ENCODE measurements around the gene DSCAM.

DSCAM gene

GRCh38 chr21:40575976-40576375 is 271.0 kb downstream of the DSCAM start:
- Histone ChIP-seq H3K9ac (ENCODE audit: low read length in 5 of 5) (no peak overlapping the region), H3K4me1 (ENCODE audit: control insufficient read depth in 5 of 5, insufficient read depth in 5 of 5, low read length in 5 of 5) (no peaks in the 10 kb centered on the region), H3K27ac (ENCODE audit: low read depth, low read length) (no peak overlapping the region), H3K27me3 (ENCODE audit: control insufficient read depth in 5 of 5, insufficient read depth in 4 of 5, low read length in 5 of 5) (no peaks in the 10 kb centered on the region), H3K4me3 (ENCODE audit: low read depth in 1 of 5, low read length in 5 of 5) (no peak overlapping the region), H3K9me3 (ENCODE audit: control insufficient read depth in 5 of 5, low read length in 5 of 5) (no peaks in the 10 kb centered on the region), H3K36me3 (ENCODE audit: control insufficient read depth in 5 of 5, insufficient read depth in 5 of 5, low read length in 5 of 5) (no peaks in the 10 kb centered on the region)

DNA sequence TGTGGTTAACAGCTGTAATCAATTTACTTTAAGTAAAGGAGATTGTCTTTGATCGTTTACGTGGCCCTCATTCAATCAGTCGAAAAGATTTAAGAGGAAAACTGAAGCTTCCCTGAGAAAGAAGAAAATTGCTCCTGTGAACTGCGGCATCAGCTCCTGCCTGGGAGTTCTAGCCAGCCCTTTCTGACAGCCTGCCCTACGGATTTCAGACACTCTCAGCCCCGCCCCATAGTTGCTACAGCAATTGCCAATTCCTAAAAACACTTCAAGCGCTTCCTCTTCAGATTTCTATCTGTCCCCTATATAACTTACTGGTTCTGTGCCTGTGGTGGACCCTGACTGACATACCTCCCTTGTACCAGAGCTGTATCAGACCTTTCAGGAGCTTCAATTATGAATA is 277.6 kb downstream of the DSCAM start:
- Histone ChIP-seq H3K27me3 (ENCODE audit: control insufficient read depth in 5 of 5, insufficient read depth in 4 of 5, low read length in 5 of 5) (peaks cover 0 to 4% (median 0%) of the 10 kb centered on the region in 5 donors), H3K4me1 (ENCODE audit: control insufficient read depth in 5 of 5, insufficient read depth in 5 of 5, low read length in 5 of 5) (peaks cover 0 to 3% (median 0%) of the 10 kb centered on the region in 5 donors), H3K9ac (ENCODE audit: low read length in 5 of 5) (no peak overlapping the region), H3K4me3 (ENCODE audit: low read depth in 1 of 5, low read length in 5 of 5) (no peak overlapping the region), H3K36me3 (ENCODE audit: control insufficient read depth in 5 of 5, insufficient read depth in 5 of 5, low read length in 5 of 5) (no peaks in the 10 kb centered on the region), H3K27ac (ENCODE audit: low read depth, low read length) (no peak overlapping the region), H3K9me3 (ENCODE audit: control insufficient read depth in 5 of 5, low read length in 5 of 5) (peaks cover 0 to 2% (median 0%) of the 10 kb centered on the region in 5 donors)

- no peak overlapping the region for H3K9ac ChIP-seq (ENCODE audit: low read length in 5 of 5)
- H3K36me3 ChIP-seq (ENCODE audit: control insufficient read depth in 5 of 5, insufficient read depth in 5 of 5, low read length in 5 of 5), result no peaks in the 10 kb centered on the region
- H3K27me3 ChIP-seq (ENCODE audit: control insufficient read depth in 5 of 5, insufficient read depth in 4 of 5, low read length in 5 of 5), result peaks cover 0 to 4% (median 0%) of the 10 kb centered on the region in 5 donors
- no peak overlapping the region for H3K27ac ChIP-seq (ENCODE audit: low read depth, low read length)
- H3K4me3 ChIP-seq (ENCODE audit: low read depth in 1 of 5, low read length in 5 of 5), result no peak overlapping the region
- H3K4me1 ChIP-seq (ENCODE audit: control insufficient read depth in 5 of 5, insufficient read depth in 5 of 5, low read length in 5 of 5), result peaks cover 0 to 3% (median 0%) of the 10 kb centered on the region in 5 donors
- peaks cover 0 to 2% (median 0%) of the 10 kb centered on the region in 5 donors for H3K9me3 ChIP-seq (ENCODE audit: control insufficient read depth in 5 of 5, low read length in 5 of 5)
Measured at GRCh38 chr21:40568807-40569206, 278.2 kb downstream of the DSCAM start.

DNA sequence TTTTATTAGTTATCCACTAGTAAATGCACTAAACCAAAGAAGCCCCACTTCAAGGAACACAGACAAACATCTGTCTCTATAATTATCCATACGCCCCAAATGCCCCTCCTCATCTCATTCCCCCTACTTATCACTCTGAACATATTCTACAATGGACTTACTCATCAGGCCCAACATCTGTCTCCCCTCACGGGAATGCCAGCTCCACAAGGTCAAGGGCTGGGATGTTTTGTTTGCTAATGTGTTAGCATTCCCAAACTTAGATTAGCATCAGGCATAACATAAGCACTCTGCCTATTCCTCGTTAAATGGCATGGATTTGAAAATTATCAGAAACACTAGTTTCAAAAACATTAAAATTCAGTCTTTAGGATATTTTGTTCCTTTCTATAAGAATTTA is 279.5 kb downstream of the DSCAM start:
- H3K4me3 ChIP-seq (ENCODE audit: low read depth in 1 of 5, low read length in 5 of 5), result no peak overlapping the region
- H3K9me3 ChIP-seq (ENCODE audit: control insufficient read depth in 5 of 5, low read length in 5 of 5), result peaks cover 0 to 2% (median 0%) of the 10 kb centered on the region in 5 donors
- peaks cover 0 to 4% (median 0%) of the 10 kb centered on the region in 5 donors for H3K27me3 ChIP-seq (ENCODE audit: control insufficient read depth in 5 of 5, insufficient read depth in 4 of 5, low read length in 5 of 5)
- no peaks in the 10 kb centered on the region for H3K36me3 ChIP-seq (ENCODE audit: control insufficient read depth in 5 of 5, insufficient read depth in 5 of 5, low read length in 5 of 5)
- H3K4me1 ChIP-seq (ENCODE audit: control insufficient read depth in 5 of 5, insufficient read depth in 5 of 5, low read length in 5 of 5), result peaks cover 0 to 3% (median 0%) of the 10 kb centered on the region in 5 donors
- no peak overlapping the region for H3K9ac ChIP-seq (ENCODE audit: low read length in 5 of 5)
- H3K27ac ChIP-seq (ENCODE audit: low read depth, low read length), result no peak overlapping the region

DNA sequence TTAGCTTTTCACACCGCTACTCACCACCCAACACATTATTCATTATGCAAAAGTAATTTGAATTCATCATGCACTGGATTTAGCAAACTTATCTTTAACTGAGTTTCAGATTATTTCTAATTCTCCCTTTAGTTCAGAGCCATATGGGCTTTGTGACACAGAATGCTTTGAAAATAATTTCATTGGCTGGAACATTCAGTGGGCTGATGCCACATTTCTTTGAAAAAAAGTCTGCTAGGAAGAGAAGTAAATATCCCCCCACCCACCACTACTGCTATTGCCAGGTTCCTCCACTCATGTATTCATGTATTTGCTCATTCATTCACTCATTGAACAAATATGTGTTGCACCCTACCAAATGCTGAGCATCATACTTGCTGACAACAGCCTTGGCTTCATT is 280.5 kb downstream of the DSCAM start:
- H3K4me1 ChIP-seq (ENCODE audit: control insufficient read depth in 5 of 5, insufficient read depth in 5 of 5, low read length in 5 of 5), result peaks cover 0 to 3% (median 0%) of the 10 kb centered on the region in 5 donors
- peaks cover 0 to 4% (median 0%) of the 10 kb centered on the region in 5 donors for H3K27me3 ChIP-seq (ENCODE audit: control insufficient read depth in 5 of 5, insufficient read depth in 4 of 5, low read length in 5 of 5)
- no peak overlapping the region for H3K4me3 ChIP-seq (ENCODE audit: low read depth in 1 of 5, low read length in 5 of 5)
- no peak overlapping the region for H3K9ac ChIP-seq (ENCODE audit: low read length in 5 of 5)
- H3K9me3 ChIP-seq (ENCODE audit: control insufficient read depth in 5 of 5, low read length in 5 of 5), result peaks cover 0 to 2% (median 0%) of the 10 kb centered on the region in 5 donors
- H3K27ac ChIP-seq (ENCODE audit: low read depth, low read length), result no peak overlapping the region
- no peaks in the 10 kb centered on the region for H3K36me3 ChIP-seq (ENCODE audit: control insufficient read depth in 5 of 5, insufficient read depth in 5 of 5, low read length in 5 of 5)

DNA sequence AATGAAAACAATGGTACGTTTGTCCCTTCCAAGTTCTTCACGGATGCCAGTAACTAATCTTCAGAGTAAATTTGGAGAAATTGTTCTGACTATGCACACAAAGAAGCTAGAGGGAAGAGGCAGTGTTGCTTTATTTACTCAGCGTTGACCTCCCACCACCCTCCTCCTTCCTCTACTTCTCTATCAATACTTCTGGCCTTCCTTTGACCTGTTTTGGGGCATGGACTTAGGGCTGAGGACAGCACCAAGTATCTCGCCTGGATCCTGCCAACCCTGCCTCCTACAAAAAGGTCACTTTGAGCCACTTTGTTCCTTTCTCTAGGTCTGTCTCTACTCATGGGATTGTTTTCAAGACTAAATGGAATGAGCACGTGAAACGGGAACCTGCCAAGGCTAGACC is 282.6 kb downstream of the DSCAM start:
- Histone ChIP-seq H3K4me1 (ENCODE audit: control insufficient read depth in 5 of 5, insufficient read depth in 5 of 5, low read length in 5 of 5) (peaks cover 0 to 3% (median 0%) of the 10 kb centered on the region in 5 donors), H3K27ac (ENCODE audit: low read depth, low read length) (no peak overlapping the region), H3K9me3 (ENCODE audit: control insufficient read depth in 5 of 5, low read length in 5 of 5) (no peaks in the 10 kb centered on the region), H3K36me3 (ENCODE audit: control insufficient read depth in 5 of 5, insufficient read depth in 5 of 5, low read length in 5 of 5) (no peaks in the 10 kb centered on the region), H3K9ac (ENCODE audit: low read length in 5 of 5) (no peak overlapping the region), H3K4me3 (ENCODE audit: low read depth in 1 of 5, low read length in 5 of 5) (no peak overlapping the region), H3K27me3 (ENCODE audit: control insufficient read depth in 5 of 5, insufficient read depth in 4 of 5, low read length in 5 of 5) (peaks cover 0 to 4% (median 0%) of the 10 kb centered on the region in 5 donors)

DNA sequence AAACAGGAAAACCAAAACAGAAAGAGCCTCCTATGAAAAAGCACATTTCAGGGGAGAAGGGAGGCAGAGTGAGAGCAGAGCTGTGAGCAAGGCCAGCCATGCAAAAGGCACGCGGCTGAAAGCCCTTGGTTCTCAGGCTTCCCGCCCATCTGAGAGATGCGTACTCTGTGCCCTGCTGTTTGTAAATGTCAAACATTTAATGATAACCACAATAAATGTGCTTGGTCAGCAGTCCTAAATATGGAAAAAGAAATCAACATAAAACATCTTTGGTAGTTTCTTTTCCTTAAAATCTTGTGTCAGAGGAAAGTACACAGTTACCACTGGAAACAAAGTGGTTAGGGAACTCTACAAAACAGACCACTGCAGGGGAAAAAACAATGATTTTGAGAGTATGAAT is 283.1 kb downstream of the DSCAM start:
- H3K36me3 ChIP-seq (ENCODE audit: control insufficient read depth in 5 of 5, insufficient read depth in 5 of 5, low read length in 5 of 5), result no peaks in the 10 kb centered on the region
- no peak overlapping the region for H3K9ac ChIP-seq (ENCODE audit: low read length in 5 of 5)
- no peaks in the 10 kb centered on the region for H3K9me3 ChIP-seq (ENCODE audit: control insufficient read depth in 5 of 5, low read length in 5 of 5)
- peaks cover 0 to 3% (median 0%) of the 10 kb centered on the region in 5 donors for H3K4me1 ChIP-seq (ENCODE audit: control insufficient read depth in 5 of 5, insufficient read depth in 5 of 5, low read length in 5 of 5)
- H3K27ac ChIP-seq (ENCODE audit: low read depth, low read length), result no peak overlapping the region
- H3K4me3 ChIP-seq (ENCODE audit: low read depth in 1 of 5, low read length in 5 of 5), result no peak overlapping the region
- H3K27me3 ChIP-seq (ENCODE audit: control insufficient read depth in 5 of 5, insufficient read depth in 4 of 5, low read length in 5 of 5), result peaks cover 0 to 2% (median 0%) of the 10 kb centered on the region in 5 donors

GRCh38 chr21:40562242-40563002 is 284.5 kb downstream of the DSCAM start:
- H3K36me3 ChIP-seq (ENCODE audit: control insufficient read depth in 5 of 5, insufficient read depth in 5 of 5, low read length in 5 of 5), result no peaks in the 10 kb centered on the region
- peaks cover 0 to 2% (median 0%) of the 10 kb centered on the region in 5 donors for H3K27me3 ChIP-seq (ENCODE audit: control insufficient read depth in 5 of 5, insufficient read depth in 4 of 5, low read length in 5 of 5)
- no peaks in the 10 kb centered on the region for H3K9me3 ChIP-seq (ENCODE audit: control insufficient read depth in 5 of 5, low read length in 5 of 5)
- no peak overlapping the region for H3K27ac ChIP-seq (ENCODE audit: low read depth, low read length)
- no peak overlapping the region for H3K9ac ChIP-seq (ENCODE audit: low read length in 5 of 5)
- H3K4me1 ChIP-seq (ENCODE audit: control insufficient read depth in 5 of 5, insufficient read depth in 5 of 5, low read length in 5 of 5), result peaks cover 0 to 3% (median 0%) of the 10 kb centered on the region in 5 donors
- H3K4me3 ChIP-seq (ENCODE audit: low read depth in 1 of 5, low read length in 5 of 5), result no peak overlapping the region

GRCh38 chr21:40556442-40556968 is 290.5 kb downstream of the DSCAM start:
- Histone ChIP-seq H3K27me3 (ENCODE audit: control insufficient read depth in 5 of 5, insufficient read depth in 4 of 5, low read length in 5 of 5) (no peaks in the 10 kb centered on the region), H3K27ac (ENCODE audit: low read depth, low read length) (no peak overlapping the region)

GRCh38 chr21:40555021-40555528 is 291.9 kb downstream of the DSCAM start:
- Histone ChIP-seq H3K27ac (ENCODE audit: low read depth, low read length) (no peak overlapping the region), H3K36me3 (ENCODE audit: control insufficient read depth in 5 of 5, insufficient read depth in 5 of 5, low read length in 5 of 5) (no peaks in the 10 kb centered on the region), H3K4me3 (ENCODE audit: low read depth in 1 of 5, low read length in 5 of 5) (no peak overlapping the region), H3K27me3 (ENCODE audit: control insufficient read depth in 5 of 5, insufficient read depth in 4 of 5, low read length in 5 of 5) (no peaks in the 10 kb centered on the region), H3K9me3 (ENCODE audit: control insufficient read depth in 5 of 5, low read length in 5 of 5) (no peaks in the 10 kb centered on the region), H3K9ac (ENCODE audit: low read length in 5 of 5) (no peak overlapping the region), H3K4me1 (ENCODE audit: control insufficient read depth in 5 of 5, insufficient read depth in 5 of 5, low read length in 5 of 5) (no peaks in the 10 kb centered on the region)

More at GRCh38 chr21:40556442-40556968, 290.5 kb downstream of the DSCAM start:
- Histone ChIP-seq H3K36me3 (ENCODE audit: control insufficient read depth in 5 of 5, insufficient read depth in 5 of 5, low read length in 5 of 5) (no peaks in the 10 kb centered on the region), H3K4me3 (ENCODE audit: low read depth in 1 of 5, low read length in 5 of 5) (no peak overlapping the region), H3K9ac (ENCODE audit: low read length in 5 of 5) (no peak overlapping the region), H3K9me3 (ENCODE audit: control insufficient read depth in 5 of 5, low read length in 5 of 5) (no peaks in the 10 kb centered on the region), H3K4me1 (ENCODE audit: control insufficient read depth in 5 of 5, insufficient read depth in 5 of 5, low read length in 5 of 5) (no peaks in the 10 kb centered on the region)

All from subcutaneous abdominal adipose tissue (tissue), 5 donors.